HepG2 (cell line): Measurements from ENCODE around the gene B4GALT5. TPM values are rescaled to one million over a fixed set of nuclear protein-coding genes. Genes with fewer than 3 reads are reported as not detected.

Experiments
- CREB1 ChIP-seq, 2 experiments: fragments of 450-650 bp in 1 of 2; IDR thresholded peaks; 2 replicates each; pipeline ENCODE4 v1.6.1; 2016 to 2017; ENCODE audit warnings: control low read depth in 1 of 2, mild to moderate bottlenecking in 1 of 2, missing compliant biosample characterization in 1 of 2, missing genetic modification characterization in 1 of 2
- FIP1L1 ChIP-seq: fragments of 200-400 bp; formaldehyde crosslinking; IDR thresholded peaks from 2 replicates; pipeline ENCODE4 v1.6.1; 2018; ENCODE audit warnings: low read depth, mild to moderate bottlenecking, low read length, moderate library complexity, borderline replicate concordance; ENCODE audit not compliant: insufficient read depth
- FOXC1 ChIP-seq: sonication (generic); formaldehyde crosslinking; IDR thresholded peaks from 2 replicates; pipeline ENCODE4 v1.8.0; 2022; ENCODE audit warnings: mild to moderate bottlenecking, missing genetic modification reagents, borderline replicate concordance
- HNRNPH1 ChIP-seq: fragments of 200-400 bp; formaldehyde crosslinking; optimal IDR thresholded peaks from 2 replicates; pipeline ENCODE3; 2017; ENCODE audit warnings: mild to moderate bottlenecking, low read depth, low read length
- KDM3A ChIP-seq: IDR thresholded peaks from 2 replicates; pipeline ENCODE4 v1.6.1; 2018; ENCODE audit warnings: low read depth, missing compliant biosample characterization
- RAD51 ChIP-seq: fragments of 450-650 bp; IDR thresholded peaks from 2 replicates; pipeline ENCODE4 v1.6.1; 2016; ENCODE audit warnings: borderline replicate concordance
- SNAI1 ChIP-seq: sonication (generic); formaldehyde crosslinking; IDR thresholded peaks from 2 replicates; pipeline ENCODE4 v1.5.0; 2020; ENCODE audit warnings: mild to moderate bottlenecking, missing genetic modification reagents, borderline replicate concordance
- TCF7 ChIP-seq: sonication (generic); IDR thresholded peaks from 2 replicates; pipeline ENCODE4 v1.6.1; 2016; ENCODE audit warnings: antibody characterized with exemption, low read depth
- polyA plus RNA-seq, 8 experiments: library from polyadenylated mRNA; depleted of rRNA in 3 of 8; stranded (reverse) in 7 of 8; unstranded in 1 of 8; fragments of >200 nt; fragmentation: Illumina TruSeq in 4 of 8; extraction: Trizol in 4 of 8; gene quantifications; 2 replicates each; pipeline versions ENCODE4 v1.2.1 to v1.2.3, GENCODE V29; 2011 to 2016; ENCODE audit warnings: low read depth in 4 of 8, missing spikeins in 1 of 8, mixed read lengths in 1 of 8; ENCODE audit not compliant: insufficient read depth in 1 of 8
- total RNA-seq, 5 experiments: library from RNA; depleted of rRNA; stranded (reverse); fragments of >200 nt; fragmentation: Illumina TruSeq; extraction: Trizol; gene quantifications; 2 replicates each; pipeline ENCODE4 v1.2.3, GENCODE V29; 2016; ENCODE audit warnings: low read depth in 1 of 5
- TF ChIP-seq, protein P1 (sequence below): sonication (generic); formaldehyde crosslinking; IDR thresholded peaks from 2 replicates; pipeline ENCODE4 v1.5.1; 2020; ENCODE audit warnings: missing genetic modification reagents, mild to moderate bottlenecking, borderline replicate concordance
- TF ChIP-seq, protein P2 (sequence below): sonication (generic); formaldehyde crosslinking; IDR thresholded peaks from 2 replicates; pipeline ENCODE4 v1.4.0; 2020; ENCODE audit warnings: missing genetic modification reagents
- TF ChIP-seq, protein P3 (sequence below): sonication (generic); formaldehyde crosslinking; IDR thresholded peaks from 2 replicates; pipeline ENCODE4 v1.4.0; 2020; ENCODE audit warnings: mild to moderate bottlenecking, missing genetic modification reagents
- TF ChIP-seq, protein P4 (sequence below): IDR thresholded peaks from 2 replicates; pipeline ENCODE4 v1.6.1; 2016; ENCODE audit warnings: missing compliant biosample characterization, missing genetic modification reagents, borderline replicate concordance

B4GALT5 gene
- total and polyA plus RNA-seq, 2 of the 13 experiments (the other 11 are each of a cell fraction or from before 2014, with no cell fraction given): 27.3 to 30.9 TPM

DNA sequence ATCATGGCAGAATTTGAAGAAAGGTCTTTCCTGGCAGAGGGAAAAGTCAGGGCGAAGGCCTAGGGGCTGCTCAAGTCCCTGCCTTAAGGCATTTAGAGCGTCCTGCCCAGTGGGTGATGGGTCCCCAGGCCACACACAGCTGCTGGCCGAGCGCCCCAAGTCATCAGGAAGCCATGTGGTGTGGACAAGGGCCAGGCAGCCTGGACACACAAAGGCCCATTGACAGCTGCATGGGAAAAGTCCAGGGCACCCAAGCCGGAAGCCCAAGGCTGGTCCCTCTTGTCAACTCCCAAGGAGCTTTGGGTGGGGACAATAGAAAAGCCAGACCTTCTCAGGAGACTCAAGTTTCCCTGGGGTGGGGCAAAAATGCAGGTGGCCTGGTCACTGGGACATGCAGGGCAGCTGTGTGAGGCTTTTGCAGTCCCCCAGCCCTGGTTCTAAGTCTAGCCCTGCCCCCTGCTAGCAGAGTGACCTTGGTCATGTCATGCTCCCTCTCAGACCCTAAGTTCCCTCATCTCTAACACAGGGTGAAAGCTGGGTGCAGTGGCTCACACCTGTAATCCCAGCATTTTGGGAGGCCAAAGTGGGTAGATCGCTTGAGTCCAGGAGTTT, 101.4 kb downstream of the B4GALT5 start (continued):
- TF ChIP-seq KDM3A (CRISPR knock-in tag) (peak; percentile 42; the same call in 1 of the 2 replicates), RAD51 (no peak), FIP1L1 (no peak), SNAI1 (CRISPR knock-in tag) (no peak), CREB1 (IDR thresholded peaks at IDR 0.05) (no peak), CREB1 (CRISPR knock-in tag; IDR thresholded peaks at IDR 0.05) (no peak), HNRNPH1 (no peak), FOXC1 (0 out of 2 replicates have a peak, but pooled peaks have one; percentile 28), TCF7 (no peak)
- TF ChIP-seq, protein P1, sequence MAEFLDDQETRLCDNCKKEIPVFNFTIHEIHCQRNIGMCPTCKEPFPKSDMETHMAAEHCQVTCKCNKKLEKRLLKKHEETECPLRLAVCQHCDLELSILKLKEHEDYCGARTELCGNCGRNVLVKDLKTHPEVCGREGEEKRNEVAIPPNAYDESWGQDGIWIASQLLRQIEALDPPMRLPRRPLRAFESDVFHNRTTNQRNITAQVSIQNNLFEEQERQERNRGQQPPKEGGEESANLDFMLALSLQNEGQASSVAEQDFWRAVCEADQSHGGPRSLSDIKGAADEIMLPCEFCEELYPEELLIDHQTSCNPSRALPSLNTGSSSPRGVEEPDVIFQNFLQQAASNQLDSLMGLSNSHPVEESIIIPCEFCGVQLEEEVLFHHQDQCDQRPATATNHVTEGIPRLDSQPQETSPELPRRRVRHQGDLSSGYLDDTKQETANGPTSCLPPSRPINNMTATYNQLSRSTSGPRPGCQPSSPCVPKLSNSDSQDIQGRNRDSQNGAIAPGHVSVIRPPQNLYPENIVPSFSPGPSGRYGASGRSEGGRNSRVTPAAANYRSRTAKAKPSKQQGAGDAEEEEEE: no peak
- TF ChIP-seq, protein P2, sequence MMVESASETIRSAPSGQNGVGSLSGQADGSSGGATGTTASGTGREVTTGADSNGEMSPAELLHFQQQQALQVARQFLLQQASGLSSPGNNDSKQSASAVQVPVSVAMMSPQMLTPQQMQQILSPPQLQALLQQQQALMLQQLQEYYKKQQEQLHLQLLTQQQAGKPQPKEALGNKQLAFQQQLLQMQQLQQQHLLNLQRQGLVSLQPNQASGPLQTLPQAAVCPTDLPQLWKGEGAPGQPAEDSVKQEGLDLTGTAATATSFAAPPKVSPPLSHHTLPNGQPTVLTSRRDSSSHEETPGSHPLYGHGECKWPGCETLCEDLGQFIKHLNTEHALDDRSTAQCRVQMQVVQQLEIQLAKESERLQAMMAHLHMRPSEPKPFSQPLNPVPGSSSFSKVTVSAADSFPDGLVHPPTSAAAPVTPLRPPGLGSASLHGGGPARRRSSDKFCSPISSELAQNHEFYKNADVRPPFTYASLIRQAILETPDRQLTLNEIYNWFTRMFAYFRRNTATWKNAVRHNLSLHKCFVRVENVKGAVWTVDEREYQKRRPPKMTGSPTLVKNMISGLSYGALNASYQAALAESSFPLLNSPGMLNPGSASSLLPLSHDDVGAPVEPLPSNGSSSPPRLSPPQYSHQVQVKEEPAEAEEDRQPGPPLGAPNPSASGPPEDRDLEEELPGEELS (CRISPR knock-in tag): peak; percentile 54
- TF ChIP-seq, protein P3, sequence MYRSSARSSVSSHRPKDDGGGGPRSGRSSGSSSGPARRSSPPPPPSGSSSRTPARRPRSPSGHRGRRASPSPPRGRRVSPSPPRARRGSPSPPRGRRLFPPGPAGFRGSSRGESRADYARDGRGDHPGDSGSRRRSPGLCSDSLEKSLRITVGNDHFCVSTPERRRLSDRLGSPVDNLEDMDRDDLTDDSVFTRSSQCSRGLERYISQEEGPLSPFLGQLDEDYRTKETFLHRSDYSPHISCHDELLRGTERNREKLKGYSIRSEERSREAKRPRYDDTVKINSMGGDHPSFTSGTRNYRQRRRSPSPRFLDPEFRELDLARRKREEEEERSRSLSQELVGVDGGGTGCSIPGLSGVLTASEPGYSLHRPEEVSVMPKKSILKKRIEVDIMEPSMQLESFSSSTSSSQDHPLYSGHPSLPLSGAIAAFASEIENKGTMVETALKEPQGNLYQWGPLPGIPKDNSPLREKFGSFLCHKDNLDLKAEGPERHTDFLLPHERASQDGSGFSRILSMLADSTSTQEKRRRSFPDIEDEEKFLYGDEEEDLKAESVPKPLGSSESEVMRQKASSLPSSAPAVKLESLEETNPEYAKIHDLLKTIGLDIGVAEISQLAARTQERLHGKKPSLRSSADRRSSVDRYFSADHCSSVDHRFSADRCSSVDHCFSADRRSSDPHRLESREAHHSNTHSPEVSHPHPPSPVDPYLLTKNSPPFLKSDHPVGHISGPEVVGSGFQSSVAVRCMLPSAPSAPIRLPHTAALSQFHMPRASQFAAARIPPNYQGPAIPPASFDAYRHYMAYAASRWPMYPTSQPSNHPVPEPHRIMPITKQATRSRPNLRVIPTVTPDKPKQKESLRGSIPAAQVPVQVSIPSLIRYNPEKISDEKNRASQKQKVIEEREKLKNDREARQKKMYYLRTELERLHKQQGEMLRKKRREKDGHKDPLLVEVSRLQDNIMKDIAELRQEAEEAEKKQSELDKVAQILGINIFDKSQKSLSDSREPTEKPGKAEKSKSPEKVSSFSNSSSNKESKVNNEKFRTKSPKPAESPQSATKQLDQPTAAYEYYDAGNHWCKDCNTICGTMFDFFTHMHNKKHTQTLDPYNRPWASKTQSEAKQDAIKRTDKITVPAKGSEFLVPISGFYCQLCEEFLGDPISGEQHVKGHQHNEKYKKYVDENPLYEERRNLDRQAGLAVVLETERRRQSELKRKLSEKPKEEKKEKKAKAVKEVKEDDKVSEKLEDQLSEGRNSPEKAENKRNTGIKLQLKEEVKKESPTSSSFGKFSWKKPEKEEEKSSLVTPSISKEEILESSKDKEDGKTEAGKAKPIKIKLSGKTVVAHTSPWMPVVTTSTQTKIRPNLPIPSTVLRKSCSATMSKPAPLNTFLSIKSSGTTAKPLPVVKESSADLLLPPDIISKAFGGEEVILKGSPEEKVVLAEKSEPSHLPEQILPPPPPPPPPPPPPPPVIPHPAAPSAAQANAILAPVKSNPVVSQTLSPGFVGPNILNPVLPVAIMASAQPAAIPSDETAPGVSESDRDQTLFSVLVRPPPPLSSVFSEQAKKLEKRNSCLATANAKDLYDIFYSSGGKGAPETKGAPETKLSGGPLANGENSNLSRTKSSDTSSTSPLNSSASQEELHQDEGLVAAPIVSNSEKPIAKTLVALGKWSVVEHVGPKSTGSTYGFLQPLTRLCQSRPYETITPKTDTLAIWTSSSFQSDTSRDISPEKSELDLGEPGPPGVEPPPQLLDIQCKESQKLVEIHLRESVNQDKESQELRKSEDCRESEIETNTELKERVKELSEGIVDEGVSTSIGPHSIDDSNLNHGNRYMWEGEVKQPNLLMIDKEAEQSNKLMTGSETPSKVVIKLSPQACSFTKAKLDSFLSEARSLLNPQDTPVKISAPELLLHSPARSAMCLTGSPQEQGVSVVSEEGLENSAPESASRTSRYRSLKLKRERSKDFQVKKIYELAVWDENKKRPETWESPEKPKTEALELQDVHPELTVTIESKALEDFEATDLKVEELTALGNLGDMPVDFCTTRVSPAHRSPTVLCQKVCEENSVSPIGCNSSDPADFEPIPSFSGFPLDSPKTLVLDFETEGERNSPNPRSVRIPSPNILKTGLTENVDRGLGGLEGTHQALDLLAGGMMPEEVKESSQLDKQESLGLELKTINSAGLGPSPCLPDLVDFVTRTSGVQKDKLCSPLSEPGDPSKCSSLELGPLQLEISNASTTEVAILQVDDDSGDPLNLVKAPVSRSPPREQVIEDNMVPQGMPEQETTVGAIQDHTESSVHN (CRISPR knock-in tag): no peak
- TF ChIP-seq, protein P4, sequence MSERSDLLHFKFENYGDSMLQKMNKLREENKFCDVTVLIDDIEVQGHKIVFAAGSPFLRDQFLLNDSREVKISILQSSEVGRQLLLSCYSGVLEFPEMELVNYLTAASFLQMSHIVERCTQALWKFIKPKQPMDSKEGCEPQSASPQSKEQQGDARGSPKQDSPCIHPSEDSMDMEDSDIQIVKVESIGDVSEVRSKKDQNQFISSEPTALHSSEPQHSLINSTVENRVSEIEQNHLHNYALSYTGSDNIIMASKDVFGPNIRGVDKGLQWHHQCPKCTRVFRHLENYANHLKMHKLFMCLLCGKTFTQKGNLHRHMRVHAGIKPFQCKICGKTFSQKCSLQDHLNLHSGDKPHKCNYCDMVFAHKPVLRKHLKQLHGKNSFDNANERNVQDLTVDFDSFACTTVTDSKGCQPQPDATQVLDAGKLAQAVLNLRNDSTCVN (CRISPR knock-in tag): no peak
